GM18858 (cell line): ENCODE results near the gene TEC.

Experiments used
- ATAC-seq: cut with Tn5 transposase; IDR thresholded peaks from one replicate; pipeline ENCODE4 v1.9.1; 2021; ENCODE audit not compliant: unreplicated experiment

Gene TEC

DNA sequence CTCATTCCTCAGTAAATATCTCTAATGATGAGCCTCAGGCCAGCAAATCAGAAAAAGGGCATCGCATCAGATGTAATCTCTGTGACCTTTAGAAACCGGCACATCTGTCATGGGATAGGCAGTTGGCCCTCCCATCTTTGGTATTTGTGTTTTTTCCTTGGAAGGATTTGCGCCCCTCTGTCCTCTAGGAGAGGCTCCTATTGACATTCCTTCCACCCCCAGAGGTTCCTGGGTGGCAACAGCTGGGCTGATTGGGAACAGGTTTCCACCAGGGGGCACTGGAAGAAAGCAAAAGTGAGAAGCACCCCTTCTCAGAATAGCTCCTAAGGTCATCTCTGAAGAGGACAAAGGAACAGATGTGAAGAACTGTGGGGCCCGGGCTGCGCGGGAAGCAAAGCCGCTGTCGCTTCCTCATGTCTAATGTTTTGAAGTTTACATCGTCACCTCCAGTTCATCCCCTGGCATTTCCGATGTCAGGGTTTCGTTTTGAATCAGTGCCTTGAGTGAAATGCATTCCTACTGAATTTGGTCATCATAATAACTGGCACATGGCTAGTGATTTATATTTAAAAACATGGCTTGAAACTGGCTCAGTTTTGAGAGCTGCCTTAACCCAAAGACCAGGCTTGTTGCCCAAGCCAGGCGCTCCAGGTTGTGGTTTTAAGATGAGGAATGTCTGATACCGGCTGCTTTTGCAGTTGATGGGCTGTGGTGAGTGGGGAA is 141.8 kb downstream of the TEC start:
- ATAC-seq, result peak; percentile 88

DNA sequence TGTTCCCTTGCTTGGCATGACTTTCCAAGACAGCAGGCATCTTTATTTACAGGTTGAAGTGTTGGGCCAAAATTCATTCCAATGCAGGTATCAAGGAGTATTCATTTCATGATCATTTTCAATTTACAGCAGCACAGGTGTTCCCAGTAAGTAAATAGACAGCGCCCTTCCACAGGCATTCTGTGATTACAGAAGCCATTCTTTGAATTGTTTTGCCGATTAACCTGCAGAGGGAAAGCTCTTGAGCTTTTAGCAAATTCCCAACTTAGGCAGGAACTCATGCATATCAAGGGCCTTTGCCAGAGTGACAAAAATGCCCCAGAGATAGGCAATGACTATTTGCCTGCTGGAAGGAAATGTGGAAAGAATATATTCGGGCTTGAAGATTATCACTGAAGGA is 142.4 kb downstream of the TEC start:
- ATAC-seq, result no peak

DNA sequence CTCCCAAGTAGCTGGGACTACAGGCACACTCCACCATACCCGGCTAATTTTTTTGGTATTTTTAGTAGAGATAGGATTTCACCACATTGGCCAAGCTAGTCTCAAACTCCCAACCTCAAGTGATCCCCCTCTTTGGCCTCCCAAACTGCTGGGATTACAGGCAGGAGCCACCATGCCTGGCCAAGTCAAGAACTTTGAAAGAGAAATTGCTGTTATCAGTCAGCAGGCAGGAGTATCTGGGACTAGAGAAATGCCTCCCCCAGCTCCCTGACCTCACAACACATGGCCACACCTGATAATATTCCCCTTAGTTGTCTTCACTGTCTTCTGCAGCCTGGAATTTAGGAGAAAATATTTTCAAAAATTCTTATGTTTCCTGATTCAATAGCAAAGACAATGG is 143.0 kb downstream of the TEC start:
- ATAC-seq, result no peak

DNA sequence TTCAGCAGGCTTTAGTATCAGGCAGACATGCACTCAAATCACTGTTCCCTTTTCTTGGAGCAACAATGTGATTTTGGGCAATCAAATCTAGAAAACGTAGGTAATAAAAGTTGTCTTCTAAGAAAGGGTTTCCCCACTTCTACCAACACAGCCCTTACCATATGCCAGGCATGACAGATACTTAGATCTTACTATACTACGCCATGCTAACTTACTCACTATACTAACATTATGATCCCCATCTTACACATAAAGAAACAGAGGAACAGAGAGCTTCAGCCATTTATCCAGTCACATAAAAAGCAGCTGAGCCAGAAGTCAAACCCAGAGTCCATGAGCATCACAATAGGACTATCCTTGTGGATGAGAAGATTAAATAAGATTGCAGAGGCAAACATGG is 144.8 kb downstream of the TEC start:
- no peak for ATAC-seq

DNA sequence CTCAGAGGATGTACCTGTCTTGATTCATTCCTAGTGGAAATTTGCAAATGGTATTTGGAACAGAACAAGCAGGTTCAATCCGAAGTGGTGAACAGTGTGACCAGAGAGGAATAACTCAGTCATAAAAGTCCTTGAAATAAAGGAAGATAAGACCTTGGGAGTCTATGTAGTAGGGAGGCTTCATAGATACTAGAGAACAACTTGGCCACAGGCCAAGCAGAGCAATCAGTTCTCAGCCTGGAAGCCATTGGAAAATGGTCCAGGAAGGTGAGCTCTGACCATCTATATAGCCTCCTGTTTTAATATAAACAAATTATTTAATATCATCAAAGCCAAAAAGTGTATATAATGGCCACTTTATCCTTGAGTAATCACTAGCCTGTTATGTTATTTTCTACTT is 146.9 kb downstream of the TEC start:
- no peak for ATAC-seq

DNA sequence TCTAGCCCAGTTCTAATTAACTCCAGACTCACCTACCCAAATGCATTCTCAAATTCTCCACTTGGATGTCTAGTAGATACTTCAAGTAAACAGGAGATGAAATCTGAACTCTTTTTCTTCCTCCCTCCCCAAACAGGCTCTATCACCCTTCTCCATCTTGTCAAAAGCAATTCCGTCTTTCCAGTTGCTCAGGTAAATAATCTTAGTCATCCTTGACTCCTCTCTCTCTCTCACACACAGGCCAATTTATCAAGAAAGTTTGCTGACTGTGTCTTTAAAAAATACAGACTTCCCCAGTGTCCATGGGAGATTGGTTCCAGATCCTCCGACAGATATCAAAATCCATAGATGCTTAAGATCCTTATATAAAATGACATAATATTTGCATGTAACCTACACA is 148.5 kb downstream of the TEC start:
- ATAC-seq, result no peak

DNA sequence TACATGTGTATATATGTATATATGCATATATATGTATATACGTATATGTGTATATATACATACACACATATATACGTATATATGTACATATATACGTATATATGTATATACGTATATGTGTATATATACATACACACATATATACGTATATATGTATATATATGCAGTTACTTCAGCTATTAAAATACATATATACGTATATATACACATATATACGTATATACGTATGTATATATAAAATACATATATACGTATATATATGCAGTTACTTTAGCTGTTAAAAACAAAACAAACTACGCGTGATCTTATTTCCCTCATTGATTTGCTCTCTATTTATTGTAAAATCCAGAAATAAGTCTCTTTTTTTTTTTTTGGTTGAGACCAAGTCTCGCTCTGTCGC is 149.5 kb downstream of the TEC start:
- ATAC-seq, result no peak

DNA sequence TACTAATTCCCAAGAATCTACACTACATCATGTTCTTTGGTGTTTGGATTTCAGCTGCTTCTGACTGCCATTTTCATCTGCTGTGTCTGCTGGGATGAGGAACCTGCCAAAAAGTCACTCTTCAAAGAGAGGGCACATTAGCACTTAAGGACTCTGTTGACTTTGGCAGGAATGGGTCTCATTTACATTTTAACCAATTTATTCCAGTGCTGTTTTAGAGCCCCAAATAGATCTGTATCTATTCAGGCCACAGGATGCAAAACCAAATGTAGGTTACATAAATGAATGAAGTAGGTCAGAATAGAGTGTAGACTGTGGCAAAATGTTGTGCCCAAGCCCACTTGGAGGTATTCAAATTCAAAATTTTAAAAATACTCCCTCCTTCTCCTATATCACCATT is 150.0 kb downstream of the TEC start:
- ATAC-seq, result no peak

DNA sequence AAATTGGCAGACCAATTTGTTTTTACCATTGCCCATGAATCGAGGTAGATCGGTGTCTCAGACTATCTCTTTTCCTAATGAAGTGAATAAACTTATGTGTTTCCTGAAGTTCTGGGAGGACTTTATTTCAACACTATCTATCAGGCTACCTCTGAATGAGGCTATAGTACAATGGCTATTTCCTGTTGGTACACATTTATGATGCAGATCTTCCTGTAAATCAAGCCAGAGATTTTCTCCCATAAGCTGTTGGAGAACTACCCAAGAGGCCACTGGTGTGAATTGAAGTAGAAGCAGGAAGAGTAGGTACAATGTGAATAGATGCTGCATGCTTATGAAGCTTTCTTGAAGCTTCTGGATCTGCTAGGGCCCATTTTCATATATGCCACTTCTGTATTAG is 151.6 kb downstream of the TEC start:
- no peak for ATAC-seq

DNA sequence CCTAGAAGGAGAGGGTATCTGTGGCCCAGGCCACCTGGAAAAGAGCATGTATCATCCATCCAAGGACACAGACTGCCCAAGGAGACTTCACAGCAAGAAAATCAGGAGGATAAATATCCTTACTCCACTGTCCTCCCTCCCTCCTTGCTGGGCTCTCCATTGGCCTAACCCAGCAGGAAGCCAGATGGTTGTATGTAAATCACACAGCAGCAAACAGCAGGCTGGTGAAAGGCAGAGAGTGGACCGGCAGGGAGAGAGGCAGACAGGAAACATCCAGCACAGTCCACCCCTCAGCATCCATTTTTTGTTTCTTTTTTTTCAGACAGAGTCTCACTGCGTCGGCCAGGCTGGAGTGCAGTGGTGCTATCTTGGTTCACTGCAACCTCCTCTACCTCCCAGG is 153.1 kb downstream of the TEC start:
- ATAC-seq, result no peak

DNA sequence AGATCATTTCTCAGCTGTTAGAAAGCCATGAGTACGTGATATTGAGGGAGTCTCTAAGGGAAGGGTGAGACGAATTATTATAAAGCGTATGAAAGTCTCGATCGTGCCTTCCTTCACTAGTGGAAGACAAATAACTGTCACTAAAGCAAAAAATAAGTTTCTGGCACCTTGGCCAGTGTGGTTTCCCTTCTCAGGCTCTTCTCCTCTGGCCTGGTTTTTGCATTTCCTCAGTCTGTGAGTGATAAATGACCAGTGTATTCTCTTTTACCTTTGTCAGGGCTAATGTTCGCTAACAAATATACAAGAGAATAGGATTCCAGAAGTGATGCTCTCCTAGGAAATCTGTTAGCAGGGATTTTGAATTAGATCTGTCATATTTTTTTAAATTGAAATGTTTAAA is 155.2 kb downstream of the TEC start:
- no peak for ATAC-seq

DNA sequence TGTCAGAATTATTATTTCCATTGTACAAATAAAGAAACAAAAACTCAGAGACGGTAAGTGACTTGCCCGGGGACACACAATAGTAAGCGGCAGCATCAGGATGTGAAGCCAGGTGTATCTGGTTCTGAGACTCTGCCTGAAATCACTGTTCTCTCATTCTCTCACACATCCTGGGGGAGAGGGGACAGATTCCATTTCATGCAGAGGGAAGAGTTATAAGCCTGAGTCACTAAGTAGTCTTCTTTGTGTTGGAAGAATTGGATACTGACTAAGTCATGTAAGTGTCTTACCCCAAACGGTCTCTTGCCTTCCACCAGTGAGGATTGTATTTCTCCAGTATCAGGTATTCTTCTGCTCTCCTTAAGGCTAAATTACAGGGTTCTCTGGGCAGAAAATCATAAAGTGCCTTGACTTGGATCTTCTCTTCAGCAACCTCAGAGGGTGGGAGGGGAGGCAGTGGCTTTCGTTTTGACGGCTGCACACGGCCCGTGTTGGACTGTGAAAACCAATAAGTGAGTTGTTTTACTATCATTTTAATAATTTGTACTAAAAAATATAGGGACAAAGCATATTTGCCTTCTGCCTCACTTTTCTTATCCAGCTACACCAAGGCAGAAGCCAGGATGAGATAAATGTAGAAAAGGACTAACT is 157.5 kb downstream of the TEC start:
- ATAC-seq, result no peak

DNA sequence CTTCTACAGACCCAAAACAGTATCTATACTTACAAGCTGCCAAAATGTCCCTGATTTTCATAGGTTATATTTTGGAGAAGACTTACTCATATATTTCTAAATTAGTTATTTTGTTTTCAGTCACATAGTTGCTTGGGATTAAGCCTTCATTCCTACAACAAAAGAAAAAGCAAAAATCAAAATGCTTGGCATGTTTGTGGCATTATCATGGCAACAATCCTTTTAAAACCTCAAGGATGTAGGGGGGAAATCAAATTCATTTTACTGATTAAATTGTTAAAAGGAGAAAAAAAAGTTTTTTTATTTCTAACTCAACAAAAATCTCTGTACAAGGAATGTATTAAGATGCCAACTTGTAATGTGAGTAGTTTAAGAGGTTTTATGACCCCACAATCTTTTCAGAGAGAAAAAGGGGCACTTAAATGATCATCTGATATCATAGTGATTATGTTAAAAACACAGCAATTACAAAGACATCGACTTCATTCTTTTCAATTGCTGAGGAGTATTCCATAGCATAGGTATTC is 159.1 kb downstream of the TEC start:
- ATAC-seq, result no peak

DNA sequence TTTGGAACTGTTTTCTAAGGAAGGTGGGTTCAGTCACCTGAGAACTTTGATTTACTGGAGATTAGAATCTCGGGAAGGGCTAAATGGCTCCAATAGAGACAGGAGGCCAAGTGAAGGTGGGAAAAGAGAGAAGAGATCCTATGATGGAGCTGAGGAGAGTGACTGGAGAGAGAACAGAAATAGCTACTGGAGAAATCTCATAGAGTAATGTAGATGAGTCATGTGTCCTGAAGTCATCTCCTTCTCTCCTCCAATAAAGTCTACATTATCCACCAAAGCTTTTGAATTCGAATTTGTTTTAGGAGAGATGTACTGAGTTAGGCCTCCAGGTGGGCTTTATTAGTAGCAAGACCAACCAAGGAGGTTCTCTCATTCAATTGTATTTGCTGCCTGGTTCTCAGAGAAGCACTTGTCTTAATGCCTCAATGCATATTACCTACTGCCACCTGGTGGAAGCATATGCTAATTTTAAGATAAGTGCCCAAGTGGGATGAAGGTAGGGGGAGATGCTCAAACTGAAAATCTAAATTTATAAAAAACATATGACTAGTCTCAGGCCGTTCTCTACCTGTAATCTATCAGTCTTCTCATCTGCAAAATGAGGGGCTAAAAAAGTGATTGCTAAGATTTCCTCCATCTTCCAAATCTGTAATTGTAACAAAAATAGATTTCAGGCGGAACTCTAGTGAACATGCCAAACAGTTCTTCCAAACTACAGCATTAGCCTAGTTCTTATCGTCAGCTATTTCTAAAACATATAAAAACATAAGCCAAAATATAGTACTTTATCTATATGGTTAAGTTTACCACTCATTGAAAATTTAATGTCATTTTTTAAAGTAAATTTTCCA is 160.0 kb downstream of the TEC start:
- ATAC-seq, result no peak

DNA sequence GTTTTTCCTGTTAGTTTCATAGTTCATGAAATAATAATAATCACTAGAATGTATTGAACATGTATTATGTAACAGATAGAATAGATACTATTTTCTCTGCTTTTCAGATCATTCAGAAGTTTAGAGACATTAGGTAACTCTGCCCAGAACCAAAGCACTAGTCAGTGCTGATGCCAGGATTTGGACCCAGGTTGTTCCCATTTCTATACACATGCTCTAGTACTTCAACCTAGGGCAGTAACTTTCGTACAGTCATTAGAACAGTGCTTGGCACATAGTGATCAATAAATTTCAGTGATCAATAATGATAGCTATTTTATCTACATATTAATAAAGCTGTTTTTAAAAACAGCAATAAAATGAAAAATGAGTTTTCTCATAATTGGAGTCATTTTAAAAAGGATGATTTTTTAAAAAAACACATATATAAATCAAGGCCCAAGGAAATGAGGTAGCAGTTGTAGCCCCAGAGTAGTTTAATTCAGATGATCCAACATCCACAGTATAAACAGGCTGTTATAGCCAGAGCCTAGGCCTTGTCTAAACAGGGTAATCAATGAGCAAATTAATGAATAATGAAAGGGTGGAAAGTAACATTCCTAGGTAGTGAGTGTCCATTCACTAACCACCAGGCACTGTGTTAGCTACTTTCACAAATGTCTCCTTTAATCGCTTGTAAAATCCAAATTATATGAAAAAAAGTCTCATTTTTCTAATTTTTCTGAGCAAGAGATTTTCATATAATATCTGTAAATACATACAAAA is 161.1 kb downstream of the TEC start:
- ATAC-seq, result no peak

DNA sequence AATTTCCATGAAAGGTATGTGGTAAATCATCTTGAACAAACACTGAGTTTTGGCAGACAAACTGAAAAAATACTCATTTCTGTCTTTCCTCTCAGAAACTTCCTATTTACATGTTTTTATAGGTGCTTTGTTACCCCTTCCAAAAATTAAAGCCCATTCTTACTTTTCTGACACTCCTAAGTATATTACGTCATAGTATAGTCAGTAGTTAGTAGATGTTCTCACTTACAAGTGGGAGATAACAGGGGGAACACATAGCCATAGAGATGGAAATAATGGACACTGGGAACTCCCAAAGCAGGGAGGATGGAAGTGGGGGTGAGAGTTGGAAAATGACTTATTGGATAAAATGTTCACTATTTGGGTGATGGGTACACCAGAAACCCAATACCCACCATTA is 164.4 kb downstream of the TEC start:
- ATAC-seq, result no peak

DNA sequence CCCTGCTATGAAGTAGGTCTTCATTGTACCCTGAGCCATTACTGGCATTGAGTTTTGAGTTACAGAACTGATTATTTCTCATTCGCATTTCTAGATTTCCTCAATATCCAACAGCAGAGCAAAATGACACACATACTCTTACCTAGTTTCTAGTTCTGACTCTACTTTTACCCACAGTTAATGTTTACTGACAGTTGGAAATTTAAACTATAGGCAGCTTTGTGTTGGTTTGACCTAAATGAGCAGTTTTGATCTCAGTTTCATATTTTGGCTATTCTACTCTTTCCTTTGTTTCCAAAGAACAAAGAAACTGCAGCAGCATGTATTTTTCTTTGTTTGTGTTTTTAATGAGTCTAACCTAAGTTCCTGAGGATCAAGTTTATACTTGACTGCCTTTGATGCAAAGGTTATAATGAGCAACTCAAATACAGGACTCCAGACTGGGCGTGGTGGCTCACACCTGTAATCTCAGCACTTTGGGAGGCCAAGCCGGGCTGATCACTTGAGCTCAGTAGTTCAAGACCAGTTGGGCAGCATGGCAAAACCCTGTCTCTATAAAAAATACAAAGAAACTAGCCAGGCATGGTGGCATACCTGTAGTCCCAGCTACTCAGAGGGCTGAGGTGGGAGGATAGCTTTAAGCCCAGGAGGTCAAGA is 166.0 kb downstream of the TEC start:
- ATAC-seq, result peak; percentile 74

DNA sequence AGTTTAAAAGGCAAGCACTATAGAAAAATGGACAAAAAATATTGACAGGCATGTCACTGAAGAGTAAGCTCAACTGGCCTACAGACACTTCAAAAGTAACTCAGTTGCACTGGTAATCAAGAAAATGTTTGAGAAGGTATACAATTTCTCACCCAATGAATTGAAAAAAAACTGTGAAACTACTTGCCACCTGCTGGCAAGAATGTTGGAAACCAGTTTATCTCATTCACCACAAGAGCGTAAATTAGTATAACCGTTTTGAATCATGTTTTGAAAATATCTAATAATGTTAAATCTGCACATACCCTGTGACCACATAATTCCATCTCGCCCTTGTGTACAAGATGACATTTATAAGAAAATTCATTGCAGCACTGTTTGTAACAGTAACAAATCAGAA is 167.3 kb downstream of the TEC start:
- no peak for ATAC-seq

DNA sequence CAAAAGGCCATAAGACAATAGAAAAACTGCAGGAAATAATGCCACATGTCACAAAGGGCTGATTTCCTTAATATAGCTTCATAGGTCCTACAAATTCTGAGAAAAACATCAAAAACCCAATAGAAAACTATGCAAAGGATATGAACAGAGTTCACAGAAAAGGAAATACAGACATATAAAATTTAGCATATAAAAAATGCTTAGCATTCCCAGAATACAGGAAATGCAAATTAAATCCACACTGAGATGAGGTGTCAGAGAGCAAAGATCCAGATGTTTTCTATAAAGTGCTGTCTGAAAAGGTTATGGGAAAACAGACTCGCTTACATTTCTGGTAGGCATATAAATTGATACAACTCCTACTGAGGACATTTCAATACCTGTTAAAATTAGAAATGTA is 169.4 kb downstream of the TEC start:
- ATAC-seq, result no peak

DNA sequence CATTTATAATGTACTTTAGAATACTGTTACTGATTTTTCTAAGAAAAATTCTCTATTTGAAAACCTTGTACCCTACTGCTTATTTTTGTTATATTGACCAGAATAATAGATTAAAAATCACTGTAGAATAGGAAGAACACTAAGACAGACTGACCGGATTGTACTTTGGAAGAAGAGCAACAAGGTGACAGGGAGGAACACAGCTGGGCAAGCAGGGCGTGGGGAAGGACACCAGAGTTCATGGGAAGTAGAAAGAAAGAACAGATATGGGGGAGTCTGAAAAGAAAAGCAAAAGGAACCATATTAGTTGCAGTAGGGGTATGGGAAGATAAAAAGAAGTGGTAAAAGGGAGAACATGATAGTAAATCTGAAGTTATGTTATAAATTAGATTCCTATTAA is 174.2 kb downstream of the TEC start:
- ATAC-seq, result no peak

DNA sequence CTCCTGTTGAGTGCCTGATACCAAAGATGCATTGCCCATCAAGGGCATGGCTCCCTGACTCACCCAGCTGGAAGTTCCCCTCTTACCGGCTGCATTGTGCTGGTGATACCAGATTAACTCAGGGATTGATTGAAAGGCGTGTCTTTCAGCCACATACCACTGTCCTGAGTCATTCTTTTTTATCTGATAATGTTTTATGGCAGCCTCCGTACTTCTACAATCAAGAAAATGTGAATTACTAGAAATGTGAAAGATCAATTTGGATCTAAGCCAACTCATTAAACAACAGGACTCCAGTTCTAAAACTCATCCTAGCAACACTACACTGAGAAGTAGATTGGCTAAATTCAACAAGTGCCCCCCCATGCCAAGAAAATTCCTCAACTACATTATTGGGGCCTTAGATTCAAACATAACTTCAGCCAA is 175.6 kb downstream of the TEC start:
- no peak for ATAC-seq
